Heart right ventricle (tissue), 16 donors: ENCODE measurements around the gene EFNA5. TPM values are rescaled to one million over a fixed set of nuclear protein-coding genes. Genes with fewer than 3 reads are reported as not detected.
A peak's percentile ranks its signal among the peaks of the same experiment; 100 is the strongest.

Source experiments
- ATAC-seq, 8 donors: fragments of 200-7000 bp; cut with Tn5 transposase; one replicate each; pipeline ENCODE4 v1.9.1; 2020; ENCODE audit warnings: mild to moderate bottlenecking in 8 of 8, moderate library complexity in 8 of 8, moderate number of reproducible peaks in 1 of 8
- DNase-seq, 2 donors: peaks; one replicate each; pipeline ENCODE4 v3.0.0-alpha.2; 2020
- H3K27ac ChIP-seq, 10 donors: fragments of 200-600 bp; sonication (generic) in 2 of 10; one replicate each; pipeline versions ENCODE4 v1.5.0 to v1.8.0; 2020 to 2022; ENCODE audit warnings: mild to moderate bottlenecking in 3 of 10
- H3K27me3 ChIP-seq, 7 donors: fragments of 200-600 bp; one replicate each; pipeline ENCODE4 v1.8.0; 2021 to 2022; ENCODE audit warnings: mild to moderate bottlenecking in 2 of 7
- H3K36me3 ChIP-seq, 9 donors: fragments of 200-600 bp; sonication (generic) in 1 of 9; one replicate each; pipeline versions ENCODE4 v1.5.0 to v1.8.0; 2020 to 2022; ENCODE audit warnings: mild to moderate bottlenecking in 2 of 9
- H3K4me1 ChIP-seq, 9 donors: fragments of 200-600 bp; sonication (generic) in 1 of 9; one replicate each; pipeline versions ENCODE4 v1.5.0 to v1.8.0; 2020 to 2022; ENCODE audit warnings: mild to moderate bottlenecking in 4 of 9
- H3K4me3 ChIP-seq, 10 donors: fragments of 200-600 bp; sonication (generic) in 2 of 10; one replicate each; pipeline versions ENCODE4 v1.5.0 to v1.8.0; 2020 to 2022; ENCODE audit warnings: mild to moderate bottlenecking in 7 of 10, moderate library complexity in 2 of 10
- H3K9me3 ChIP-seq, 11 donors: fragments of 200-600 bp in 10 of 11; sonication (generic) in 2 of 11; one replicate each; pipeline versions ENCODE4 v1.5.0 to v1.8.0; 2013 to 2022; ENCODE audit warnings: mild to moderate bottlenecking in 2 of 11, control low read depth in 1 of 11, moderate library complexity in 1 of 11
- WGBS, 2 donors: extraction: QIAGEN DNeasy Blood & Tissue Kit; methylation state at CpG; one replicate each; pipeline ENCODE4 v1.1.7; 2013; ENCODE audit warnings: inconsistent platforms in 1 of 2; 5-methylcytosine and 5-hydroxymethylcytosine counted together
- intact Hi-C, 10 donors: fragments of 100-400 bp; cut with DNase I; formaldehyde crosslinking; loops; one replicate each; pipeline versions ENCODE4 v1.11.1 to v1.14.2; 2022
- polyA plus RNA-seq, 2 donors: library from polyadenylated mRNA; stranded (reverse); fragments of 200-250 nt; gene quantifications; one replicate each; pipeline ENCODE4 v1.2.3, GENCODE V29; 2013
- total RNA-seq, 10 donors: library from RNA; stranded (reverse); fragmentation: NEBNext Ultra II Directional in 3 of 10; extraction: Animal tissue kit (Norgen Biotek cat#: 25700) in 3 of 10; gene quantifications; one replicate each; pipeline versions ENCODE4 v1.2.1 to v1.2.4, GENCODE V29; 2021 to 2023
- TF ChIP-seq, protein P1 (sequence below), 9 donors: fragments of 200-600 bp; sonication (generic) in 2 of 9; IDR thresholded peaks; one replicate each; pipeline versions ENCODE4 v1.5.0 to v1.8.0; 2021 to 2022; ENCODE audit warnings: antibody characterized with exemption in 9 of 9, mild to moderate bottlenecking in 5 of 9, moderate library complexity in 1 of 9
- donor health status: Arrhythmogenic right ventricular cardiomyopathy.
- donor health status: ischemic (EF 13 %, LVEDD 7.1; RV severe dilation, severe dysfunction).
- donor health status: healthy with polysubstance abuse.
- donor health status: DM: no; HTN: yes; CAD: no.
- donor health status: DM: no; HTN: no; CAD: no.
- donor health status: ischemic (EF 25% LVEDD 6.9; RV normal size, moderate dysfunction).
- donor health status: ischemic (EF 25% LVEDD 5.7; RV mildly dilated, moderate dysfunction).
- donor health status: healthy.
- donor health status: DM: yes; HTN: yes; CAD: no.
- donor health status: Ischemic cardiomyopathy.
- donor health status: ischemic (EF 35%, LVEDD 5.7; RV mildly dilated, moderate dysfunction).
- donor health status: nonischemic (EF 11% LVEDD 7.7; RV severe dilation, severe dysfunction).
- donor health status: DM: yes; HTN: yes; CAD: no.
- donor health status: PGD.
- donor health status: ischemic (EF 29% LVEDD 5.4; RV normal size, mild dysfunction).
- donor health status: nonischemic (EF 23%, LVEDD 6.1; RV moderate dilation, normal function).

EFNA5 gene
- total and polyA plus RNA-seq, 12 donors: 6.9 to 49.4 (median 33.9) TPM

- ATAC-seq (peak in 1 of 8 donors; percentile 34), DNase-seq (peak; percentile 8 to 22)
- Histone ChIP-seq H3K4me1 (peaks cover 0 to 50% (median 35%) of the 10 kb centered on the region in 9 donors), H3K36me3 (no peaks in the 10 kb centered on the region), H3K4me3 (peak overlapping the region; percentile 44 to 73 (median 64)), H3K27me3 (peaks cover 0 to 86% (median 29%) of the 10 kb centered on the region in 7 donors), H3K27ac (peak overlapping the region; percentile 77 to 93 (median 86)), H3K9me3 (no peaks in the 10 kb centered on the region)
- TF ChIP-seq, protein P1, sequence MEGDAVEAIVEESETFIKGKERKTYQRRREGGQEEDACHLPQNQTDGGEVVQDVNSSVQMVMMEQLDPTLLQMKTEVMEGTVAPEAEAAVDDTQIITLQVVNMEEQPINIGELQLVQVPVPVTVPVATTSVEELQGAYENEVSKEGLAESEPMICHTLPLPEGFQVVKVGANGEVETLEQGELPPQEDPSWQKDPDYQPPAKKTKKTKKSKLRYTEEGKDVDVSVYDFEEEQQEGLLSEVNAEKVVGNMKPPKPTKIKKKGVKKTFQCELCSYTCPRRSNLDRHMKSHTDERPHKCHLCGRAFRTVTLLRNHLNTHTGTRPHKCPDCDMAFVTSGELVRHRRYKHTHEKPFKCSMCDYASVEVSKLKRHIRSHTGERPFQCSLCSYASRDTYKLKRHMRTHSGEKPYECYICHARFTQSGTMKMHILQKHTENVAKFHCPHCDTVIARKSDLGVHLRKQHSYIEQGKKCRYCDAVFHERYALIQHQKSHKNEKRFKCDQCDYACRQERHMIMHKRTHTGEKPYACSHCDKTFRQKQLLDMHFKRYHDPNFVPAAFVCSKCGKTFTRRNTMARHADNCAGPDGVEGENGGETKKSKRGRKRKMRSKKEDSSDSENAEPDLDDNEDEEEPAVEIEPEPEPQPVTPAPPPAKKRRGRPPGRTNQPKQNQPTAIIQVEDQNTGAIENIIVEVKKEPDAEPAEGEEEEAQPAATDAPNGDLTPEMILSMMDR (IDR thresholded peaks at IDR 0.05): no peak
- intact Hi-C loops: loop anchor here in 7 of 10 donors (5.0 to 10.0 kb wide), 10 partner anchors 98 to 756 kb away; no protein-coding TSS in a partner anchor
- 0% methylated on average over 73 to 77 of the region's 77 CpGs for WGBS, 2 donors
These were observed 428 bp downstream of the EFNA5 start for GRCh38 chr5:107670087-107670931.

GRCh38 chr5:107669096-107670031 lies 1.4 kb downstream of the EFNA5 start:
- no peaks in the 10 kb centered on the region for H3K36me3 ChIP-seq
- peaks cover 0 to 54% (median 35%) of the 10 kb centered on the region in 9 donors for H3K4me1 ChIP-seq
- intact Hi-C loops: loop anchor here in 8 of 10 donors (5.0 to 10.0 kb wide), 12 partner anchors 77 to 755 kb away; no protein-coding TSS in a partner anchor
- ATAC-seq (peak in 6 of 8 donors; percentile 15 to 70 (median 42)), DNase-seq (peak; percentile 26 to 49)
- H3K4me3 ChIP-seq: peak overlapping the region; percentile 44 to 73 (median 64)
- H3K27me3 ChIP-seq: peaks cover 0 to 81% (median 27%) of the 10 kb centered on the region in 7 donors
- TF ChIP-seq, protein P1 (IDR thresholded peaks at IDR 0.05): no peak
- no peaks in the 10 kb centered on the region for H3K9me3 ChIP-seq
- peak overlapping the region; percentile 77 to 93 (median 86) for H3K27ac ChIP-seq
- WGBS, 2 donors: 3 to 5% methylated on average over 60 of the region's 60 CpGs

GRCh38 chr5:107668154-107669095 lies 2.3 kb downstream of the EFNA5 start:
- no peak for DNase-seq
- Histone ChIP-seq H3K9me3 (no peaks in the 10 kb centered on the region), H3K36me3 (no peaks in the 10 kb centered on the region), H3K4me3 (peak overlapping the region; percentile 44 to 73 (median 64)), H3K27ac (peak overlapping the region; percentile 77 to 93 (median 86)), H3K4me1 (peaks cover 0 to 52% (median 34%) of the 10 kb centered on the region in 9 donors), H3K27me3 (peaks cover 0 to 72% (median 27%) of the 10 kb centered on the region in 7 donors)
- intact Hi-C loops: loop anchor here in 3 of 10 donors (5.0 to 10.0 kb wide), 5 partner anchors 76 to 451 kb away; no protein-coding TSS in a partner anchor
- WGBS, 2 donors: 27 to 31% methylated on average over 11 of the region's 11 CpGs
- TF ChIP-seq, protein P1 (IDR thresholded peaks at IDR 0.05): no peak
- no peak for ATAC-seq
